HG03095 (cell line): ENCODE measurements around the gene ARPC1A.
"Not testable (repeated sequence)": the region's sequence is repeated elsewhere in the genome, so short reads cannot be mapped to it uniquely, and the experiment has no call there.

Source experiments
- ATAC-seq: cut with Tn5 transposase; IDR thresholded peaks from one replicate; pipeline ENCODE4 v1.9.1; 2021; ENCODE audit warnings: moderate library complexity; ENCODE audit not compliant: unreplicated experiment

ARPC1A gene

GRCh38 chr7:99368750-99369389 is 43.2 kb downstream of the ARPC1A start:
- ATAC-seq = no peak

- no peak for ATAC-seq
These were observed 44.2 kb downstream of the ARPC1A start for GRCh38 chr7:99369767-99370391.

GRCh38 chr7:99371376-99371920 is 45.8 kb downstream of the ARPC1A start:
- ATAC-seq = no peak

GRCh38 chr7:99372275-99373090 is 46.8 kb downstream of the ARPC1A start:
- no peak for ATAC-seq

GRCh38 chr7:99373091-99374066 is 47.7 kb downstream of the ARPC1A start:
- no peak for ATAC-seq

DNA sequence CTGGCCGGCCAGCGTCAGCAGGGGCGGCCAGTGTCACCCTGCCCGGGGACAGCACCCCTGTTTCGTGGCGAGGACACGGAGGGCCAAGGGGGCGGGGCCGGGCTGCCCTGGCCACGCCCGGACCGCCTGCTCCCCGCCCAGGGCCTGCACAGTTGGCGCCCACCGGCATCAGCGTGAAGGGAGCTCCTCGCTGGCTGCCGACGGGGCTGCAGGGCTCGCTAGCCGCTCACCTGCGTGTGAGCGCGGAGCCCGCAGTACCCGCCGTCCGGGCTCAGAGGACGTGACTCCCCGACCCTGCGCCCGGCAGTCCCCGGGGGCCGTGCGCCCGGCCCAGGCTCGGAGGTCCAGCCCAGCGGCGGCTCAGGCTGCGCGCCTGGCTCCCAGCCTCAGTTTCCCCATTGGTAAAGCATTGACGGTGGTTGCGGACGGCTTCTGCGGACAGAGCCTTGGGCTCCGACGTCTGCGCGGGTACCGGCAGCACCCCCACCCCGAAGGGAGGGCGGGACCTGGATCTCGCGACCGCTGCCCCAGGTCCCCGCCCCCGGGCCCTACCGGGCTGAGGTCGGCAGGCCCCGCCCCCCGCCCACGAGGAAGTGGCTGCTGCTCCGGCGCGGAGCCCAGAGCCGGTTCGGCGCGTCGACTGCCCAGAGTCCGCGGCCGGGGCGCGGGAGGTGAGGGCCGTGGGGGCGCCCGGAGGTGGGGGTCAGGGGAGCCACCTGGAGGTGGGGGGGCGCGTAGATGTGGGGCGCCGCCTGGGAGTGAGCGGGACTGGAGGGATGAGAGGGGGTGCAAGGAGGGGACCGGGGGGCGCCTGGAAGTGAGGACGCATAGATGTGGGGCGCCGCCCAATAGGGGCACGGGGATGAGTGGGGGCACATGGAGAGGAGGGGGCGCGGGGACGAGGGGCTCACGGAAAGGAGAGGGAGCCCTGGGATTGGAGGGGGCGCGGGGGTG is 48.7 kb downstream of the ARPC1A start, which contains the start of gene ARPC1B:
ARPC1B (plus strand) TSS at position 620 of the 954 bp plus-strand sequence. CDS start 10,985 bp downstream, outside the sequence.
- ATAC-seq = peak; percentile 52

DNA sequence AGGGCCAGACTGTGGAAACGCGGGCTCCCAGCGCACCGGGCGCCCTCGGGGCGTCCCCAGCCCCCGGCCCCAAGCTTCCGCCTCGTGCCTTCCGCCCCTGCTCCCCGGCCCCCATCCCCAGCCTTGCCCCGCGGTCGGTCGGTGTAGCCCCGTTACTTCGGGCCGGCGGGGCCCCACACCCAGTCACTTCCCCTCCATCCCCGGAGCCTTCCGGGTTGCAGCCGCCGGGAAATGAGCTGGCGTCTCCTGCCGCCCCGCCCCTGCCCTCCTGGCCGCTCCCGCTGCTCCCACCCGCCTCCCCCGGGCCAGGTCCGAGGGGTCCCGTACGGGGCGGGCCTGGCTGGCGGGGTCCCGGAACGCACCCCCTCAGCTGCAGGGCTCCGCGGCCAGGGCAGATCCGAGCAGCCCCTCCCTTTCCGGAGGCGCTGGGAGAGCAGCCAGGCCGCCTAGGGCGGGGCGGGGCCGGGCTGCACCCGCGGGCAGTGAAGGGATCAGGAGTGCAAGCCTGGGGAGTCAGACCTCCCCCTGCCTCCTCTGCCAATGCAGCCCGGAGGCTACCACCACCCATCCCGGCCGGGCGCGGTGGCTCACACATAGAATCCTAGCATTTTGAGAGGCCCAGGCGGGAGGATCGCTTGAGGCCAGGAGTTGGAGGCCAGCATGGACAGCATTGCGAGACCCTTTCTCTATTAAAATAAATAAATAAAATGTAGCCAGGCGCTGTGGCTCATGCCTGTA is 49.5 kb downstream of the ARPC1A start:
- ATAC-seq = peak; percentile 36

GRCh38 chr7:99379043-99379577 is 53.4 kb downstream of the ARPC1A start:
- ATAC-seq = peak; percentile 28

GRCh38 chr7:99379693-99380031 is 54.0 kb downstream of the ARPC1A start:
- ATAC-seq = not testable (repeated sequence)

DNA sequence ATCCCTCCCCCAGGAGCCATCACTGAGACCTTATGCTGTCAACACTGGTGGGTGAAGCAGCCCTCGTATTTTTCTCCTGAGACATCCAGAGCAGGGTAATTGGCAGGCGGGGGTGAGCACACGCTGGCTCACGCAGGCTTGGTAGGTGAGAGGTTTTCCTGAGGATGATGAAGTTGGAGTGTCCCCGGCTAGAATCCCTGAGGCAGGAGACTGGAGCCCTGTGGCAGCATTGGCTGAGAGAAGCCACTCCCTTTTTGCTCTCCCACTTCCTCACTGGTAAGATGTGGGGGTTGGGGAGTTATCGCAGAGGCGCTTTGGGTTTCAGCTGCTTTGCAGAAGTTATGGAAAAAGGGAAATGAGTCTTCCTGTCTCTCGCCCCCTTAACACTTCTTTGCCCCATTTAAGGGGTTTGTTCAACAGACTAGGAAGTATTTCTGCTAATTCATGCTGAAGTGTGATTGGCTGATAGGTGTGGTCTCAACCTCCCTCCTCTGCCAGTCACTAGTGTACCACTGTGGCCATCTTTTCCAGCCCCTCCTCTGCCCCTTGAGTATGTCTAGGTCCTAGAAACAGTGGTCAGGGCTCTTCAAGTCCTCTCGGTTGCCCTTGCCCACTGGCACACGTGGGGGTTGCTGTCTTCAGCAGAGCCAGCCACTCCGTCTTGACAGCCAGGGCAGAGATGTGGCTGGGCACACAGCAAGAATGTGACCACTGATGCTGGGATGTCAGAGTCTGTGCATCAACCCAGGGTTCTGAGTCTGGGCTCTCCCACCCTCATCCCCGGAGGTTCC is 54.5 kb downstream of the ARPC1A start:
- peak; percentile 37 for ATAC-seq

GRCh38 chr7:99380823-99381663 is 55.3 kb downstream of the ARPC1A start:
- peak; percentile 55 for ATAC-seq

DNA sequence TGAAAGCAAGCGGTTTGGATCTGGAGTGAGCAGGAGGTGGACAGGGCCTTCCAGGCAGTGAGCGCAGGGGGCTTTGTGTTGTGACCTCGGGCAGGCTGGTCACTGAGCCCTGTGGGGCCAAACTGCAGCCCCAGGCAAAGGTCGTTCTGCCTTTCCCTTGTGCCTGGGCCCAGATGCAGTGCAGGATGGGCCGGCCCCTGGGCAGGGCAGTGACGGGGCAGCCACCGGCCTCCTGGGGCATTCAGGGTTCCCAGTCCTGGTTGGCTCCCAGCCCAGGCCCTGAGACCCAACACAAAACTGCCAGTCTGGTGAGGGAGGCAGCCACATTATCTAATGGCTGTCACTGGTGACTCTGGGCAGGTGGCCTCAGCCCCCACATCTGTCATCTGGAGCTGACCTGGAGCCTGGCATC is 56.0 kb downstream of the ARPC1A start:
- ATAC-seq = no peak

GRCh38 chr7:99383203-99383602 is 57.5 kb downstream of the ARPC1A start:
- ATAC-seq = no peak

DNA sequence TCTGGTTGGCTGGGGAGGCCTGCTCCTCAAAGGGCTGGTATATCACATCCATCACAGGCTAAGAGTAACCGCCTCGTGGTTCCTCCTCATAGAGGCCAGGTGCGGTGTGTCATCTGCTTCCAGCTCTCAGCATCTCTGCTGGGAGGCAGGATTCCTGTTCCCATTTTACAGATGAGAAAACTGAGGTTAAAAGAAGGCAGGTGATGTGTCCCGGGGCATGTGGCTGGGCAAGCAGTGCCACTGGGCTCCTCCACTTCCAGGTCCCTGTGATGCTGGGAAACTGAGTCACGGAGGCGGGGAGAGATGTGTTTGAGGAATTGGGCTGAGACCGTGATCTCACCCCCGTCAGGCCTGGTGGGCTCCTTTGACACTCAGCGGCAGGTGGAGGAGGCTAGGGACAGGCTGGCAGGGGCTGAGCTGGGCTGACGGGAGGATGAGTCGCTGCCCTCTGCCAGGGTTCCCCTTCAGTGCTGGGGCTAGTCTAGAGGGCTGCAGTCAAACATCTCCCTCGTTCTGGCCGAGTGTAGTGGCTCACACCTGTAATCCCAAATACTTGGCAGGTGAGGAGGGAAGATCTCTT is 58.2 kb downstream of the ARPC1A start:
- ATAC-seq = no peak

DNA sequence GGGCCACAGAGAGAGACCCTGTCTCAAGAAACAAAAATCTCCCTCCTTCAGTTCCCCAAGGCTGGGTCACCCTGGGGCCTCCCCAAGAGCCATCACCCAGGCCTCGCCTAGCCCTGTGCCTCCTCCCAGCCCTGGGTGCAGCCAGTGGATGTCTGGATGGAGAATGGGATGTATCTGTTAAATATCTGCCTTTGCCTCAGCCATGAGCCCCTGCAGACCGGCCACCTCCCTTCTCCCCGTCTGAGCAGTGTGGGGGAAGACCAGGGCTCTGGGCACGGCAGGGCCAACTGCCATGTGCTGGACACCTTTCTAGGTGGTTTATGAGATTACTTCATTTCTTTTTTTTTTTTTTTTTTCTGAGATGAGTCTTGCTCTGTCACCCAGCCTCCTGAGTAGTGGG is 58.8 kb downstream of the ARPC1A start:
- ATAC-seq = no peak

- no peak for ATAC-seq
These were observed 59.9 kb downstream of the ARPC1A start for GRCh38 chr7:99385564-99385963.
